ENCODE results near the gene CASQ2.

GRCh38 chr1:115796897-115797296 lies 28.4 kb upstream of the CASQ2 start:
- TF ChIP-seq CTCF (IDR thresholded peaks at IDR 0.05 in 2 of 3, conservative IDR thresholded peaks at IDR 0.05 in 1 of 3; ENCODE audit: borderline replicate concordance in 1 of 3, insufficient read depth in 1 of 3, low read depth in 2 of 3, low read length in 2 of 3) (no peak), POLR2AphosphoS5 (IDR thresholded peaks at IDR 0.05; ENCODE audit: low read depth, low read length) (no peak), YY1 (IDR thresholded peaks at IDR 0.05; ENCODE audit: extremely low read depth, insufficient replicate concordance, low read depth, low read length) (no peak), EZH2phosphoT487 (IDR thresholded peaks at IDR 0.05; ENCODE audit: borderline replicate concordance) (no peak), SRF (IDR thresholded peaks at IDR 0.05; ENCODE audit: low read depth) (no peak), POLR2A (IDR thresholded peaks at IDR 0.05; ENCODE audit: borderline replicate concordance, extremely low read depth, insufficient read depth, insufficient read length) (no peak), EGR1 (IDR thresholded peaks at IDR 0.05; ENCODE audit: low read depth) (no peak), SIN3A (IDR thresholded peaks at IDR 0.05; ENCODE audit: low read depth) (no peak), CEBPB (IDR thresholded peaks at IDR 0.05; ENCODE audit: low read depth) (no peak), EZH2 (IDR thresholded peaks at IDR 0.05) (no peak), JUND (IDR thresholded peaks at IDR 0.05) (no peak), RAD21 (IDR thresholded peaks at IDR 0.05; ENCODE audit: low read depth) (no peak)
- TF ChIP-seq, protein P1, sequence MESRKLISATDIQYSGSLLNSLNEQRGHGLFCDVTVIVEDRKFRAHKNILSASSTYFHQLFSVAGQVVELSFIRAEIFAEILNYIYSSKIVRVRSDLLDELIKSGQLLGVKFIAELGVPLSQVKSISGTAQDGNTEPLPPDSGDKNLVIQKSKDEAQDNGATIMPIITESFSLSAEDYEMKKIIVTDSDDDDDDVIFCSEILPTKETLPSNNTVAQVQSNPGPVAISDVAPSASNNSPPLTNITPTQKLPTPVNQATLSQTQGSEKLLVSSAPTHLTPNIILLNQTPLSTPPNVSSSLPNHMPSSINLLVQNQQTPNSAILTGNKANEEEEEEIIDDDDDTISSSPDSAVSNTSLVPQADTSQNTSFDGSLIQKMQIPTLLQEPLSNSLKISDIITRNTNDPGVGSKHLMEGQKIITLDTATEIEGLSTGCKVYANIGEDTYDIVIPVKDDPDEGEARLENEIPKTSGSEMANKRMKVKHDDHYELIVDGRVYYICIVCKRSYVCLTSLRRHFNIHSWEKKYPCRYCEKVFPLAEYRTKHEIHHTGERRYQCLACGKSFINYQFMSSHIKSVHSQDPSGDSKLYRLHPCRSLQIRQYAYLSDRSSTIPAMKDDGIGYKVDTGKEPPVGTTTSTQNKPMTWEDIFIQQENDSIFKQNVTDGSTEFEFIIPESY (IDR thresholded peaks at IDR 0.05; ENCODE audit: extremely low read depth, insufficient replicate concordance, low read length), result no peak
